SU-DHL-6 (cell line): ENCODE measurements around the gene MPZL3.

ENCODE experiments used
- H2AFZ ChIP-seq: fragments of 200-600 bp; sonication (generic); 2 replicates; pipeline ENCODE4 v1.6.1; 2014; ENCODE audit warnings: low read depth, mild to moderate bottlenecking, moderate library complexity, mixed read lengths, antibody characterized with exemption, low read length; ENCODE audit not compliant: severe bottlenecking
- H3F3A ChIP-seq: fragments of 200-600 bp; shearing (Covaris generic); 2 replicates; pipeline ENCODE4 v1.6.0; 2016; ENCODE audit warnings: antibody characterized with exemption, mild to moderate bottlenecking; ENCODE audit not compliant: insufficient read depth
- H3K27ac ChIP-seq: fragments of 200-600 bp; sonication (generic); 2 replicates; pipeline ENCODE4 v1.5.1; 2016; ENCODE audit warnings: low read depth, mild to moderate bottlenecking, low read length, moderate library complexity, mixed read lengths
- H3K27me3 ChIP-seq: fragments of 200-600 bp; sonication (generic), shearing (Covaris generic); 2 replicates; pipeline ENCODE4 v1.6.0; 2014; ENCODE audit warnings: mild to moderate bottlenecking, low read length
- H3K36me3 ChIP-seq: fragments of 200-600 bp; sonication (generic); 2 replicates; pipeline ENCODE4 v1.6.1; 2014; ENCODE audit warnings: mild to moderate bottlenecking, low read length, mixed read lengths
- H3K4me2 ChIP-seq: fragments of 300-600, 200-600 bp; shearing (Covaris generic), sonication (generic); 2 replicates; pipeline ENCODE4 v1.6.0; 2014; ENCODE audit warnings: low read length, low read depth, mild to moderate bottlenecking; ENCODE audit not compliant: poor library complexity, severe bottlenecking
- H3K4me3 ChIP-seq: fragments of 200-600 bp; sonication (generic); 2 replicates; pipeline ENCODE4 v1.5.1; 2014; ENCODE audit warnings: antibody characterized with exemption, low read length, mild to moderate bottlenecking, mixed read lengths; ENCODE audit not compliant: insufficient read depth, poor library complexity, severe bottlenecking
- H3K79me2 ChIP-seq: fragments of 200-600 bp; sonication (generic); 2 replicates; pipeline ENCODE4 v1.6.1; 2014; ENCODE audit warnings: mild to moderate bottlenecking, low read length, moderate library complexity; ENCODE audit not compliant: insufficient read depth
- H3K9ac ChIP-seq: fragments of 200-600 bp; sonication (generic); 2 replicates; pipeline ENCODE4 v1.7.0; 2014; ENCODE audit warnings: mild to moderate bottlenecking, low read length
- H3K9me2 ChIP-seq: fragments of 200-600 bp; sonication (generic); replicated peaks from 2 replicates; pipeline ENCODE4 v1.6.1; 2014; ENCODE audit warnings: low read length; ENCODE audit not compliant: insufficient read depth
- H3K9me3 ChIP-seq: fragments of 200-600 bp; sonication (generic); 2 replicates; pipeline ENCODE4 v1.6.1; 2014; ENCODE audit warnings: low read length, mixed read lengths; ENCODE audit not compliant: insufficient read depth
- H4K20me1 ChIP-seq: fragments of 200-600 bp; sonication (generic); 2 replicates; pipeline ENCODE4 v1.6.1; 2014; ENCODE audit warnings: low read depth, mild to moderate bottlenecking, antibody characterized with exemption, low read length, moderate library complexity, mixed read lengths
- EZH2phosphoT487 ChIP-seq: fragments of 200-600 bp; sonication (generic), shearing (Covaris generic); conservative IDR thresholded peaks from 2 replicates; pipeline ENCODE4 v1.6.1; 2018; ENCODE audit warnings: mild to moderate bottlenecking, antibody characterized with exemption, low read length, moderate library complexity, mixed read lengths
- TF ChIP-seq, protein P1 (sequence below): fragments of 200-600 bp; sonication (generic); IDR thresholded peaks from one replicate; pipeline ENCODE4 v1.5.1; 2017; ENCODE audit warnings: antibody characterized with exemption, mild to moderate bottlenecking, low read length, moderate library complexity; ENCODE audit not compliant: insufficient read depth, poor library complexity, severe bottlenecking

The MPZL3 gene

GRCh38 chr11:118251858-118252652 lies at the start of gene MPZL3:
TSS of gene MPZL3 (minus strand) at chr11:118252365. CDS start at chr11:118252294, 71 bp downstream.
- no peaks in the 10 kb centered on the region for H3K36me3 ChIP-seq
- no peak for TF ChIP-seq EZH2phosphoT487
- TF ChIP-seq, protein P1, sequence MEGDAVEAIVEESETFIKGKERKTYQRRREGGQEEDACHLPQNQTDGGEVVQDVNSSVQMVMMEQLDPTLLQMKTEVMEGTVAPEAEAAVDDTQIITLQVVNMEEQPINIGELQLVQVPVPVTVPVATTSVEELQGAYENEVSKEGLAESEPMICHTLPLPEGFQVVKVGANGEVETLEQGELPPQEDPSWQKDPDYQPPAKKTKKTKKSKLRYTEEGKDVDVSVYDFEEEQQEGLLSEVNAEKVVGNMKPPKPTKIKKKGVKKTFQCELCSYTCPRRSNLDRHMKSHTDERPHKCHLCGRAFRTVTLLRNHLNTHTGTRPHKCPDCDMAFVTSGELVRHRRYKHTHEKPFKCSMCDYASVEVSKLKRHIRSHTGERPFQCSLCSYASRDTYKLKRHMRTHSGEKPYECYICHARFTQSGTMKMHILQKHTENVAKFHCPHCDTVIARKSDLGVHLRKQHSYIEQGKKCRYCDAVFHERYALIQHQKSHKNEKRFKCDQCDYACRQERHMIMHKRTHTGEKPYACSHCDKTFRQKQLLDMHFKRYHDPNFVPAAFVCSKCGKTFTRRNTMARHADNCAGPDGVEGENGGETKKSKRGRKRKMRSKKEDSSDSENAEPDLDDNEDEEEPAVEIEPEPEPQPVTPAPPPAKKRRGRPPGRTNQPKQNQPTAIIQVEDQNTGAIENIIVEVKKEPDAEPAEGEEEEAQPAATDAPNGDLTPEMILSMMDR: no peak
- H3K9me2 ChIP-seq: no peaks in the 10 kb centered on the region
- no peaks in the 10 kb centered on the region; the same call in 1 of the 2 replicates for H3K79me2 ChIP-seq
- H3K27ac ChIP-seq: peak within 1 kb of the TSS; percentile 54
- peak within 1 kb of the TSS; percentile 84 for H3K4me2 ChIP-seq
- no peaks in the 10 kb centered on the region for H3K27me3 ChIP-seq
- peak within 1 kb of the TSS; percentile 57 for H3K9ac ChIP-seq
- peak within 1 kb of the TSS; percentile 92 for H2AFZ ChIP-seq
- peak within 1 kb of the TSS; percentile 74 for H3K4me3 ChIP-seq
- no peaks in the 10 kb centered on the region for H4K20me1 ChIP-seq
- H3F3A ChIP-seq: peaks cover 4% of the 10 kb centered on the region; the same call in 1 of the 2 replicates
- no peaks in the 10 kb centered on the region for H3K9me3 ChIP-seq

DNA sequence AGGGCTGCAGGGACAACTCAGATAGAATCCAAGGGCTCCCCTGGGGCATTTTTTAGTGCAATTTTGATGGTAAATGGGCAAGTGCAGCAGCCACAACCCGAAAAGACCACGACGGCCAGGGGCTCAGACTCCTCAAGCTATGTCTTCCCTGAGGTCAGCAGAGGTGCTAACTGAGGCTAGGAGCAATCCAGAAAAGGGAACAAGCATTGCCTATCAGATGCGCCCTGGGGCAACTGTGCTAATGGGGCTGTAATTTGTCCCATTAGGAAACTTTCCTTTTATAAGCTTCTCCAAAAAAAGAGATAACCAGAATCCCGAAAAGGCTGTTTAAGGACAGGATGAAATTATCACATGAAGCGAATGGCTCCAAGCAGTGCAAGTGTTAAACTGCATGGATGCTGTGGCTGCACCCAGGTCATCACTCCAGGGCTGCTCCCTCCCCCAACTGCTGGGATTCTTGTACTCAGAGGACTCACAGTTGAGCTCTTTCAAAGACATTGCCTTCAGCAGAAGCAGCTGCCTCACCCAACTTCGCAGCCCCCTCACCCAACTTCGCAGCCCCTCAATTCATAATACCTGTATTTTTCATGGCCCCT lies 49.5 kb upstream of the MPZL3 start:
- Histone ChIP-seq H3K27ac (no peak overlapping the region), H3F3A (no peaks in the 10 kb centered on the region), H4K20me1 (no peaks in the 10 kb centered on the region), H3K4me2 (no peak overlapping the region), H3K9ac (no peak overlapping the region), H2AFZ (no peak overlapping the region), H3K79me2 (no peaks in the 10 kb centered on the region), H3K9me2 (no peaks in the 10 kb centered on the region), H3K9me3 (no peaks in the 10 kb centered on the region), H3K36me3 (no peaks in the 10 kb centered on the region), H3K27me3 (no peaks in the 10 kb centered on the region), H3K4me3 (no peak overlapping the region)
- TF ChIP-seq, protein P1: no peak
- no peak for TF ChIP-seq EZH2phosphoT487

GRCh38 chr11:118295815-118296454 lies 43.8 kb upstream of the MPZL3 start:
- H3K27me3 ChIP-seq: no peaks in the 10 kb centered on the region
- no peak overlapping the region for H3K4me2 ChIP-seq
- H3K79me2 ChIP-seq: no peaks in the 10 kb centered on the region
- no peaks in the 10 kb centered on the region for H3K36me3 ChIP-seq
- no peak overlapping the region for H3K27ac ChIP-seq
- H2AFZ ChIP-seq: no peak overlapping the region
- no peaks in the 10 kb centered on the region for H4K20me1 ChIP-seq
- no peaks in the 10 kb centered on the region for H3K9me2 ChIP-seq
- H3K9ac ChIP-seq: no peak overlapping the region
- H3F3A ChIP-seq: no peaks in the 10 kb centered on the region
- TF ChIP-seq, protein P1: peak; percentile 58
- no peak for TF ChIP-seq EZH2phosphoT487
- H3K9me3 ChIP-seq: no peaks in the 10 kb centered on the region
- H3K4me3 ChIP-seq: no peak overlapping the region
